Natural killer cell (primary cell): ENCODE data around the gene EXOC3L2. TPM values are rescaled to one million over a fixed set of nuclear protein-coding genes. Genes with fewer than 3 reads are reported as not detected.

Experiments used
- ATAC-seq, 3 donors: fragments of 150-1000 bp in 2 of 3; fragments of 200-7000 bp in 1 of 3; cut with Tn5 transposase; 1 replicate in 1 of 3; 2 replicates in 2 of 3; pipeline ENCODE4 v1.10.0; 2021; ENCODE audit warnings: mild to moderate bottlenecking in 2 of 3, moderate library complexity in 2 of 3
- DNase-seq, 2 donors: peaks; one replicate each; pipeline versions ENCODE4 v3.0.0 to v3.0.0-alpha.2; 2013 to 2021; ENCODE audit warnings: mixed read lengths in 1 of 2
- H3K27ac ChIP-seq: one replicate; pipeline ENCODE4 v1.5.1; 2013; ENCODE audit warnings: mild to moderate bottlenecking, low read length
- H3K27me3 ChIP-seq: one replicate; pipeline ENCODE4 v1.6.1; 2013; ENCODE audit warnings: low read length; ENCODE audit not compliant: control insufficient read depth, insufficient read depth
- H3K36me3 ChIP-seq: one replicate; pipeline ENCODE4 v1.6.1; 2013; ENCODE audit warnings: low read length; ENCODE audit not compliant: control insufficient read depth, insufficient read depth
- H3K4me1 ChIP-seq: one replicate; pipeline ENCODE4 v1.6.1; 2013; ENCODE audit warnings: low read length; ENCODE audit not compliant: control insufficient read depth, insufficient read depth
- H3K4me3 ChIP-seq: one replicate; pipeline ENCODE4 v1.5.1; 2013; ENCODE audit warnings: low read length
- H3K9me3 ChIP-seq: one replicate; pipeline ENCODE4 v1.6.1; 2013; ENCODE audit warnings: low read length; ENCODE audit not compliant: control insufficient read depth, insufficient read depth
- H3K27ac Mint-ChIP-seq, 2 donors: one replicate each; pipeline ENCODE4 v1.8.0; 2022; ENCODE audit warnings: mild to moderate bottlenecking in 2 of 2, mixed read lengths in 2 of 2, moderate library complexity in 1 of 2
- H3K27me3 Mint-ChIP-seq, 2 donors: one replicate each; pipeline ENCODE4 v1.8.0; 2022; ENCODE audit warnings: low read depth in 2 of 2, mixed read lengths in 2 of 2
- H3K36me3 Mint-ChIP-seq: one replicate; pipeline ENCODE4 v1.8.0; 2022; ENCODE audit warnings: mixed read lengths
- H3K4me1 Mint-ChIP-seq, 2 donors: one replicate each; pipeline ENCODE4 v1.8.0; 2022; ENCODE audit warnings: mixed read lengths in 2 of 2
- H3K4me3 Mint-ChIP-seq: one replicate; pipeline ENCODE4 v1.8.0; 2022; ENCODE audit warnings: mild to moderate bottlenecking, moderate library complexity, mixed read lengths
- H3K9me3 Mint-ChIP-seq, 2 donors: one replicate each; pipeline ENCODE4 v1.8.0; 2022; ENCODE audit warnings: mixed read lengths in 2 of 2
- CTCF ChIP-seq: fragments of 200-600 bp; IDR thresholded peaks from one replicate; pipeline ENCODE4 v1.8.0; 2022; ENCODE audit warnings: antibody characterized with exemption
- WGBS: methylation state at CpG from one replicate; pipeline ENCODE4 v1.1.7; 2013; ENCODE audit warnings: missing lambda C conversion rate; ENCODE audit not compliant: insufficient coverage; 5-methylcytosine and 5-hydroxymethylcytosine counted together
- intact Hi-C: fragments of 100-400 bp; cut with micrococcal nuclease; formaldehyde crosslinking; loops from one replicate; pipeline ENCODE4 v1.14.2; 2022
- total RNA-seq, 4 donors: library from RNA; stranded (reverse); fragments of 120-200 nt in 1 of 4; gene quantifications; one replicate each; pipeline versions ENCODE4 v1.2.3 to v1.2.4, GENCODE V29; 2013 to 2022

EXOC3L2 gene
- total RNA-seq, 3 donors from 2014 or later (not counting 1 experiment from before 2014, with no cell fraction given) = 0.16 to 0.23 TPM; not detected in 1

- Mint-ChIP-seq H3K36me3 (no peaks in the 10 kb centered on the region), H3K9me3 (no peaks in the 10 kb centered on the region), H3K4me1 (peaks cover 11 to 31% of the 10 kb centered on the region in 2 donors), H3K4me3 (no peak overlapping the region), H3K27me3 (no peaks in the 10 kb centered on the region), H3K27ac (no peak overlapping the region)
- no peaks in the 10 kb centered on the region for H3K36me3 ChIP-seq
- TF ChIP-seq CTCF = no peak
- no peaks in the 10 kb centered on the region for H3K9me3 ChIP-seq
- no peak overlapping the region for H3K4me3 ChIP-seq
- H3K27me3 ChIP-seq = no peaks in the 10 kb centered on the region
- DNase-seq (no peak), ATAC-seq (no peak)
- WGBS = 85% methylated on average over 14 of the region's 14 CpGs
- intact Hi-C loops = no loop called here
- no peak overlapping the region for H3K27ac ChIP-seq
- peaks cover 50% of the 10 kb centered on the region for H3K4me1 ChIP-seq
Measured at GRCh38 chr19:45166723-45167252, 78.4 kb downstream of the EXOC3L2 start.

DNA sequence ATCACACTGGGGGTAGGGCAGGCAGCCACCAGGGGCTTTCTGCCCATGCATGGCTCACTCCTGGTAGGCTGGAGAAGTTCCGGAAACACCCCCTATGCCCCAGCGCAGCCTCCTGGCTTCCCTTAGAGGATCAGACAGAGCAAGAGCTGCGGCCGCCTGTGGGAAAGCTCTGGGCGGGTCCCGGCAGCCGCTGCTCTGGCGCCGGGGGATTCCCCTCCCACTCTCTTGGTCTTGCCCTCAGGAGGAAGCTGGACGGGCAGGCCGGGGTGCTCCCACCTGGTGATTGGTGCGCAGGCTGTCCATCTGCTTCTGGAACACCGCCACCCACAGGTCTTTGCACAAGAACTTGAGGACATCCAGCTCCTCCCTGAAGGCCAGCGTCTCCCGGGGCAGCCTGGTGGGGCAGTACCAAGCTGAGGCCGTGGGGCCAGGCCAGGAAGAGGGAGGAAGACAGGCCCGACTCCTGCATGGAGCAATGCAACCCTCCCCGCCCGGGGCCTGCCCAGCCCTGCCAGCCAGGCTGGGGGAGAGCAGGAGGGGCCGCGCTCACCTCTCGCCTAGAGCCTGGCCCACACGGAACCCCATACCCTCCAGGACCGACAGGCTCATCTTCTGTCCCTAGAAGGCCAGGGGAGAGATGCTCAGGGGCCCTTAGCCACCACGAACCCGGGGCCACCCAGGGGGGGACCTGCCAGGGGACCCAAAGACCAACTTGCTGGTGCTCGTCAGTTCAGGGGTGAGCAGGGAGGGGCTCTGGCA is 80.5 kb downstream of the EXOC3L2 start:
- peaks cover 0 to 6% of the 10 kb centered on the region in 2 donors for H3K27me3 Mint-ChIP-seq
- no peaks in the 10 kb centered on the region for H3K27me3 ChIP-seq
- H3K4me1 ChIP-seq = peaks cover 31% of the 10 kb centered on the region
- H3K4me3 Mint-ChIP-seq = no peak overlapping the region
- peak; percentile 72 to 89 (median 85) for ATAC-seq
- H3K27ac Mint-ChIP-seq = peak overlapping the region; percentile 23 to 72
- H3K36me3 ChIP-seq = no peaks in the 10 kb centered on the region
- TF ChIP-seq CTCF = no peak
- H3K4me1 Mint-ChIP-seq = peaks cover 0 to 18% of the 10 kb centered on the region in 2 donors
- WGBS = 35% methylated on average over 27 of the region's 27 CpGs
- no peak overlapping the region for H3K4me3 ChIP-seq
- no peaks in the 10 kb centered on the region for H3K36me3 Mint-ChIP-seq
- no peak overlapping the region for H3K27ac ChIP-seq
- peak; percentile 34 to 80 for DNase-seq
- no peaks in the 10 kb centered on the region for H3K9me3 Mint-ChIP-seq
- no peaks in the 10 kb centered on the region for H3K9me3 ChIP-seq
- intact Hi-C loops = no loop called here

GRCh38 chr19:45163751-45164460 is 81.3 kb downstream of the EXOC3L2 start:
- no peaks in the 10 kb centered on the region for H3K9me3 Mint-ChIP-seq
- WGBS = 74% methylated on average over 14 of the region's 15 CpGs
- H3K4me3 Mint-ChIP-seq = no peak overlapping the region
- peak overlapping the region; percentile 57 to 72 for H3K27ac Mint-ChIP-seq
- Histone ChIP-seq H3K9me3 (no peaks in the 10 kb centered on the region), H3K27me3 (no peaks in the 10 kb centered on the region), H3K4me3 (no peak overlapping the region), H3K27ac (peak overlapping the region; percentile 5), H3K36me3 (no peaks in the 10 kb centered on the region), H3K4me1 (peaks cover 23% of the 10 kb centered on the region)
- no peak for TF ChIP-seq CTCF
- intact Hi-C loops = no loop called here
- ATAC-seq (peak in 1 of 3 donors; percentile 2), DNase-seq (no peak)
- peaks cover 0 to 16% of the 10 kb centered on the region in 2 donors for H3K4me1 Mint-ChIP-seq
- peaks cover 0 to 8% of the 10 kb centered on the region in 2 donors for H3K27me3 Mint-ChIP-seq
- H3K36me3 Mint-ChIP-seq = no peaks in the 10 kb centered on the region
